ENCODE data around the gene SMAD4. TPM values are rescaled to one million over a fixed set of nuclear protein-coding genes. Genes with fewer than 3 reads are reported as not detected.

Gene SMAD4
- total and polyA plus RNA-seq, 2 experiments from 2014 or later, result 41.9 to 103 TPM

- H3K4me1 Mint-ChIP-seq, result peaks cover 16% of the 10 kb centered on the region
- Histone ChIP-seq H3K4me2 (no peak overlapping the region), H3K9me2 (ENCODE audit: insufficient read depth) (no peaks in the 10 kb centered on the region), H3F3A (replicated peaks; ENCODE audit: low read depth) (no peaks in the 10 kb centered on the region), H3K27ac (ENCODE audit: low read depth) (no peak overlapping the region), H3K36me3 (ENCODE audit: insufficient read depth) (no peaks in the 10 kb centered on the region), H3K4me3 (no peak overlapping the region), H3K79me2 (replicated peaks; ENCODE audit: insufficient read depth) (no peaks in the 10 kb centered on the region), H4K20me1 (replicated peaks; ENCODE audit: insufficient read depth) (no peaks in the 10 kb centered on the region), H2AFZ (no peak overlapping the region), H3K27me3 (ENCODE audit: insufficient read depth) (no peaks in the 10 kb centered on the region), H3K4me1 (ENCODE audit: insufficient read depth) (0 out of 2 replicates have a peak, but pooled peaks cover 10% of the 10 kb centered on the region)
- no peak for ATAC-seq
- no peak overlapping the region for H3K4me3 Mint-ChIP-seq
- H3K36me3 Mint-ChIP-seq (ENCODE audit: low read depth), result no peaks in the 10 kb centered on the region
- no peaks in the 10 kb centered on the region for H3K27me3 Mint-ChIP-seq (ENCODE audit: insufficient read depth, low read depth, poor library complexity)
- TF ChIP-seq STAT1 (IDR thresholded peaks at IDR 0.05; ENCODE audit: unreplicated experiment), result no peak
- TF ChIP-seq POLR2AphosphoS5 (IDR thresholded peaks at IDR 0.05; ENCODE audit: low read depth), result no peak
- TF ChIP-seq ZNF331 (CRISPR knock-in tag; IDR thresholded peaks at IDR 0.05; ENCODE audit: low read depth), result no peak
- TF ChIP-seq EZH2 (IDR thresholded peaks at IDR 0.05; ENCODE audit: low read depth, unreplicated experiment), result no peak
- TF ChIP-seq, protein P1, sequence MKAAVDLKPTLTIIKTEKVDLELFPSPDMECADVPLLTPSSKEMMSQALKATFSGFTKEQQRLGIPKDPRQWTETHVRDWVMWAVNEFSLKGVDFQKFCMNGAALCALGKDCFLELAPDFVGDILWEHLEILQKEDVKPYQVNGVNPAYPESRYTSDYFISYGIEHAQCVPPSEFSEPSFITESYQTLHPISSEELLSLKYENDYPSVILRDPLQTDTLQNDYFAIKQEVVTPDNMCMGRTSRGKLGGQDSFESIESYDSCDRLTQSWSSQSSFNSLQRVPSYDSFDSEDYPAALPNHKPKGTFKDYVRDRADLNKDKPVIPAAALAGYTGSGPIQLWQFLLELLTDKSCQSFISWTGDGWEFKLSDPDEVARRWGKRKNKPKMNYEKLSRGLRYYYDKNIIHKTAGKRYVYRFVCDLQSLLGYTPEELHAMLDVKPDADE (IDR thresholded peaks at IDR 0.05), result no peak
- no peak for TF ChIP-seq ZNF462 (CRISPR knock-in tag; IDR thresholded peaks at IDR 0.05)
- TF ChIP-seq EZH2phosphoT487 (IDR thresholded peaks at IDR 0.05; ENCODE audit: unreplicated experiment), result no peak
- TF ChIP-seq, protein P2, sequence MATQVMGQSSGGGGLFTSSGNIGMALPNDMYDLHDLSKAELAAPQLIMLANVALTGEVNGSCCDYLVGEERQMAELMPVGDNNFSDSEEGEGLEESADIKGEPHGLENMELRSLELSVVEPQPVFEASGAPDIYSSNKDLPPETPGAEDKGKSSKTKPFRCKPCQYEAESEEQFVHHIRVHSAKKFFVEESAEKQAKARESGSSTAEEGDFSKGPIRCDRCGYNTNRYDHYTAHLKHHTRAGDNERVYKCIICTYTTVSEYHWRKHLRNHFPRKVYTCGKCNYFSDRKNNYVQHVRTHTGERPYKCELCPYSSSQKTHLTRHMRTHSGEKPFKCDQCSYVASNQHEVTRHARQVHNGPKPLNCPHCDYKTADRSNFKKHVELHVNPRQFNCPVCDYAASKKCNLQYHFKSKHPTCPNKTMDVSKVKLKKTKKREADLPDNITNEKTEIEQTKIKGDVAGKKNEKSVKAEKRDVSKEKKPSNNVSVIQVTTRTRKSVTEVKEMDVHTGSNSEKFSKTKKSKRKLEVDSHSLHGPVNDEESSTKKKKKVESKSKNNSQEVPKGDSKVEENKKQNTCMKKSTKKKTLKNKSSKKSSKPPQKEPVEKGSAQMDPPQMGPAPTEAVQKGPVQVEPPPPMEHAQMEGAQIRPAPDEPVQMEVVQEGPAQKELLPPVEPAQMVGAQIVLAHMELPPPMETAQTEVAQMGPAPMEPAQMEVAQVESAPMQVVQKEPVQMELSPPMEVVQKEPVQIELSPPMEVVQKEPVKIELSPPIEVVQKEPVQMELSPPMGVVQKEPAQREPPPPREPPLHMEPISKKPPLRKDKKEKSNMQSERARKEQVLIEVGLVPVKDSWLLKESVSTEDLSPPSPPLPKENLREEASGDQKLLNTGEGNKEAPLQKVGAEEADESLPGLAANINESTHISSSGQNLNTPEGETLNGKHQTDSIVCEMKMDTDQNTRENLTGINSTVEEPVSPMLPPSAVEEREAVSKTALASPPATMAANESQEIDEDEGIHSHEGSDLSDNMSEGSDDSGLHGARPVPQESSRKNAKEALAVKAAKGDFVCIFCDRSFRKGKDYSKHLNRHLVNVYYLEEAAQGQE (IDR thresholded peaks at IDR 0.05; ENCODE audit: unreplicated experiment), result no peak
- no peak for TF ChIP-seq CREB1 (CRISPR knock-in tag; IDR thresholded peaks at IDR 0.05; ENCODE audit: low read depth)
- no peak for TF ChIP-seq ZNF114 (CRISPR knock-in tag; IDR thresholded peaks at IDR 0.05)
- no peak for TF ChIP-seq JUNB (IDR thresholded peaks at IDR 0.05; ENCODE audit: unreplicated experiment)
- TF ChIP-seq NANOG (IDR thresholded peaks at IDR 0.05; ENCODE audit: borderline replicate concordance), result no peak
- no peak for TF ChIP-seq CTCF (conservative IDR thresholded peaks at IDR 0.05; ENCODE audit: low read depth in 2 of 2)
- no peak overlapping the region for H3K27ac Mint-ChIP-seq
- no peak for DNase-seq (ENCODE audit: low spot score)
- no peaks in the 10 kb centered on the region for H3K9me3 Mint-ChIP-seq
These were observed 40.3 kb upstream of the SMAD4 start for GRCh38 chr18:50989711-50990110.
